ENCODE data around the gene SENP6.

DNA sequence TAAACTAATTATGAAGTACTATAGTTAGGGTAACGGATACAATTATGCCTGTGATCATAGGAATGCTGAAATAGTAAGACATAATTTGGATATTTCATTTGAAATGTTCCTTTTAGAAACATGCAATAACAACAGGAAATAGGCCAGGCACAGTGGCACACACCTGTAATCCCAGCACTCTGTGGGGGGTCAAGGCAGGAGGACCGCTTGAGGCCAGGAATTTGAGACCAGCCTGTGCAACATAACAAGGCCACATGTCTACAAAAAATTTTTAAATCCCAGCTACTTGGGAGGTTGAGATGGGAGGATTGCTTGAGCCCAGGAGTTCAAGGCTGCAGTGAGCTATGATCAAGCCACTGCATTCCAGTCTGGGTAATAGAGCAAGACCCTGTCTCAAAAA, 121.7 kb downstream of the SENP6 start:
- TF ChIP-seq RXRA (IDR thresholded peaks at IDR 0.05) (no peak), FOXA1 (IDR thresholded peaks at IDR 0.05) (no peak), RAD21 (IDR thresholded peaks at IDR 0.05) (no peak), SP1 (IDR thresholded peaks at IDR 0.05) (no peak), GABPA (IDR thresholded peaks at IDR 0.05 in 1 of 2, conservative IDR thresholded peaks at IDR 0.05 in 1 of 2) (no peak), YY1 (IDR thresholded peaks at IDR 0.05) (no peak), REST (IDR thresholded peaks at IDR 0.05) (no peak), HNF4G (IDR thresholded peaks at IDR 0.05) (no peak)
- TF ChIP-seq, protein P1, sequence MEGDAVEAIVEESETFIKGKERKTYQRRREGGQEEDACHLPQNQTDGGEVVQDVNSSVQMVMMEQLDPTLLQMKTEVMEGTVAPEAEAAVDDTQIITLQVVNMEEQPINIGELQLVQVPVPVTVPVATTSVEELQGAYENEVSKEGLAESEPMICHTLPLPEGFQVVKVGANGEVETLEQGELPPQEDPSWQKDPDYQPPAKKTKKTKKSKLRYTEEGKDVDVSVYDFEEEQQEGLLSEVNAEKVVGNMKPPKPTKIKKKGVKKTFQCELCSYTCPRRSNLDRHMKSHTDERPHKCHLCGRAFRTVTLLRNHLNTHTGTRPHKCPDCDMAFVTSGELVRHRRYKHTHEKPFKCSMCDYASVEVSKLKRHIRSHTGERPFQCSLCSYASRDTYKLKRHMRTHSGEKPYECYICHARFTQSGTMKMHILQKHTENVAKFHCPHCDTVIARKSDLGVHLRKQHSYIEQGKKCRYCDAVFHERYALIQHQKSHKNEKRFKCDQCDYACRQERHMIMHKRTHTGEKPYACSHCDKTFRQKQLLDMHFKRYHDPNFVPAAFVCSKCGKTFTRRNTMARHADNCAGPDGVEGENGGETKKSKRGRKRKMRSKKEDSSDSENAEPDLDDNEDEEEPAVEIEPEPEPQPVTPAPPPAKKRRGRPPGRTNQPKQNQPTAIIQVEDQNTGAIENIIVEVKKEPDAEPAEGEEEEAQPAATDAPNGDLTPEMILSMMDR (IDR thresholded peaks at IDR 0.05; ENCODE audit: low read depth, low read length, missing input control) = no peak
- TF ChIP-seq, protein P2, sequence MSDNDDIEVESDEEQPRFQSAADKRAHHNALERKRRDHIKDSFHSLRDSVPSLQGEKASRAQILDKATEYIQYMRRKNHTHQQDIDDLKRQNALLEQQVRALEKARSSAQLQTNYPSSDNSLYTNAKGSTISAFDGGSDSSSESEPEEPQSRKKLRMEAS (IDR thresholded peaks at IDR 0.05) = no peak

Data from liver (tissue), 3 donors.